GM23338 (cell line): ENCODE results near the gene COL25A1. TPM values are rescaled to one million over a fixed set of nuclear protein-coding genes. Genes with fewer than 3 reads are reported as not detected.

Source experiments
- ATAC-seq: fragments of 200-7000 bp; cut with Tn5 transposase; 3 replicates; pipeline ENCODE4 v1.9.1; 2020
- DNase-seq: peaks from one replicate; pipeline ENCODE4 v3.0.0-alpha.2; 2015; ENCODE audit warnings: low spot score
- H2AFZ ChIP-seq: fragments of 200-600 bp; sonication (generic); 2 replicates; pipeline ENCODE4 v1.8.0; 2016; ENCODE audit warnings: antibody characterized with exemption, mild to moderate bottlenecking, moderate library complexity
- H3F3A ChIP-seq: fragments of 200-600 bp; sonication (generic); replicated peaks from 2 replicates; pipeline ENCODE4 v1.8.0; 2017; ENCODE audit warnings: antibody characterized with exemption, mixed run types, low read depth
- H3K27ac ChIP-seq: fragments of 200-600 bp; sonication (generic); 2 replicates; pipeline ENCODE4 v1.6.1; 2016; ENCODE audit warnings: low read depth
- H3K27me3 ChIP-seq: fragments of 200-600 bp; sonication (generic); 2 replicates; pipeline ENCODE4 v1.8.0; 2016; ENCODE audit warnings: mild to moderate bottlenecking, mixed run types, moderate library complexity; ENCODE audit not compliant: insufficient read depth
- H3K36me3 ChIP-seq: fragments of 200-600 bp; sonication (generic); 2 replicates; pipeline ENCODE4 v1.8.0; 2016; ENCODE audit warnings: mild to moderate bottlenecking; ENCODE audit not compliant: insufficient read depth
- H3K4me1 ChIP-seq: fragments of 200-600 bp; sonication (generic); 2 replicates; pipeline ENCODE4 v1.8.0; 2016; ENCODE audit warnings: mild to moderate bottlenecking, moderate library complexity; ENCODE audit not compliant: insufficient read depth
- H3K4me2 ChIP-seq: fragments of 200-600 bp; sonication (generic); 2 replicates; pipeline ENCODE4 v1.7.1; 2017; ENCODE audit warnings: mixed run types
- H3K4me3 ChIP-seq: fragments of 200-600 bp; sonication (generic); 2 replicates; pipeline ENCODE4 v1.6.1; 2016; ENCODE audit warnings: mixed run types
- H3K79me2 ChIP-seq: fragments of 200-600 bp; sonication (generic); replicated peaks from 2 replicates; pipeline ENCODE4 v1.8.0; 2017; ENCODE audit warnings: mild to moderate bottlenecking; ENCODE audit not compliant: insufficient read depth
- H3K9me2 ChIP-seq: fragments of 200-600 bp; sonication (generic); 2 replicates; pipeline ENCODE4 v1.8.0; 2017; ENCODE audit not compliant: insufficient read depth
- H4K20me1 ChIP-seq: fragments of 200-600 bp; sonication (generic); replicated peaks from 2 replicates; pipeline ENCODE4 v1.8.0; 2017; ENCODE audit warnings: mild to moderate bottlenecking; ENCODE audit not compliant: insufficient read depth
- H3K27ac Mint-ChIP-seq: 2 replicates; pipeline ENCODE4 v1.8.0; 2020; ENCODE audit warnings: inconsistent platforms, mild to moderate bottlenecking, moderate library complexity, mixed read lengths
- H3K27me3 Mint-ChIP-seq: 3 replicates; pipeline ENCODE4 v1.8.0; 2022; ENCODE audit warnings: low read depth, mild to moderate bottlenecking, moderate library complexity, mixed read lengths, inconsistent platforms; ENCODE audit not compliant: insufficient read depth, poor library complexity
- H3K36me3 Mint-ChIP-seq: 3 replicates; pipeline ENCODE4 v1.8.0; 2021; ENCODE audit warnings: low read depth, mild to moderate bottlenecking, inconsistent platforms, moderate library complexity, mixed read lengths
- H3K4me1 Mint-ChIP-seq: 3 replicates; pipeline ENCODE4 v1.8.0; 2020; ENCODE audit warnings: mild to moderate bottlenecking, inconsistent platforms, mixed read lengths
- H3K4me3 Mint-ChIP-seq: 3 replicates; pipeline ENCODE4 v1.8.0; 2021; ENCODE audit warnings: moderate library complexity, mild to moderate bottlenecking, inconsistent platforms, mixed read lengths
- H3K9me3 Mint-ChIP-seq: 3 replicates; pipeline ENCODE4 v1.8.0; 2020; ENCODE audit warnings: moderate library complexity, mild to moderate bottlenecking, inconsistent platforms, mixed read lengths
- CREB1 ChIP-seq: fragments of 250-450 bp; sonication (Bioruptor Pico); IDR thresholded peaks from 2 replicates; pipeline ENCODE4 v1.5.0; 2020; ENCODE audit warnings: low read depth, mild to moderate bottlenecking, moderate library complexity
- CTCF ChIP-seq, 2 experiments: fragments of 200-600 bp in 1 of 2; sonication (generic) in 1 of 2; conservative IDR thresholded peaks; 2 replicates each; pipeline versions ENCODE4 v1.5.1 to v1.6.1; 2016 to 2017; ENCODE audit warnings: antibody characterized with exemption in 2 of 2, low read depth in 2 of 2, mild to moderate bottlenecking in 2 of 2, moderate library complexity in 1 of 2
- EZH2 ChIP-seq: fragments of 200-600 bp; sonication (generic); IDR thresholded peaks from one replicate; pipeline ENCODE4 v1.8.0; 2017; ENCODE audit warnings: antibody characterized with exemption, mild to moderate bottlenecking, low read depth; ENCODE audit not compliant: unreplicated experiment
- EZH2phosphoT487 ChIP-seq: fragments of 200-600 bp; sonication (generic); IDR thresholded peaks from one replicate; pipeline ENCODE4 v1.8.1; 2018; ENCODE audit warnings: antibody characterized with exemption; ENCODE audit not compliant: unreplicated experiment
- JUNB ChIP-seq: IDR thresholded peaks from one replicate; pipeline ENCODE4 v1.6.1; 2016; ENCODE audit warnings: antibody characterized with exemption; ENCODE audit not compliant: unreplicated experiment
- NANOG ChIP-seq: IDR thresholded peaks from 2 replicates; pipeline ENCODE4 v1.6.1; 2016; ENCODE audit warnings: antibody characterized with exemption, borderline replicate concordance
- POLR2AphosphoS5 ChIP-seq: IDR thresholded peaks from 2 replicates; pipeline ENCODE4 v1.6.1; 2016; ENCODE audit warnings: antibody characterized with exemption, low read depth
- STAT1 ChIP-seq: IDR thresholded peaks from one replicate; pipeline ENCODE4 v1.6.1; 2016; ENCODE audit warnings: antibody characterized with exemption; ENCODE audit not compliant: unreplicated experiment
- ZNF114 ChIP-seq: fragments of 250-450 bp; sonication (Bioruptor Pico); IDR thresholded peaks from 2 replicates; pipeline ENCODE4 v1.5.0; 2020; ENCODE audit warnings: mild to moderate bottlenecking, moderate library complexity
- ZNF331 ChIP-seq: fragments of 250-450 bp; sonication (Bioruptor Pico); IDR thresholded peaks from 2 replicates; pipeline ENCODE4 v1.5.0; 2020; ENCODE audit warnings: low read depth, mild to moderate bottlenecking, moderate library complexity
- polyA plus RNA-seq: library from polyadenylated mRNA; unstranded; fragments of >200 nt; fragmentation: Nextera tagmentation; extraction: Ambion mirVana; gene quantifications from 2 replicates; pipeline ENCODE4 v1.2.1, GENCODE V29; 2016
- total RNA-seq: library from RNA; depleted of rRNA; stranded (reverse); fragments of >200 nt; shearing (Covaris generic); gene quantifications from 2 replicates; pipeline ENCODE4 v1.2.3, GENCODE V29; 2014
- TF ChIP-seq, protein P1 (sequence below): IDR thresholded peaks from 2 replicates; pipeline ENCODE4 v1.6.1; 2016; ENCODE audit warnings: antibody characterized with exemption
- TF ChIP-seq, protein P2 (sequence below): IDR thresholded peaks from one replicate; pipeline ENCODE4 v1.6.1; 2018; ENCODE audit warnings: antibody characterized with exemption; ENCODE audit not compliant: unreplicated experiment
- TF ChIP-seq, protein P3 (sequence below): fragments of 250-450 bp; sonication (Bioruptor Pico); IDR thresholded peaks from 2 replicates; pipeline ENCODE4 v1.5.0; 2020; ENCODE audit warnings: mild to moderate bottlenecking, moderate library complexity

Gene COL25A1
- total and polyA plus RNA-seq, 2 experiments from 2014 or later, result 3.9 to 5.6 TPM

DNA sequence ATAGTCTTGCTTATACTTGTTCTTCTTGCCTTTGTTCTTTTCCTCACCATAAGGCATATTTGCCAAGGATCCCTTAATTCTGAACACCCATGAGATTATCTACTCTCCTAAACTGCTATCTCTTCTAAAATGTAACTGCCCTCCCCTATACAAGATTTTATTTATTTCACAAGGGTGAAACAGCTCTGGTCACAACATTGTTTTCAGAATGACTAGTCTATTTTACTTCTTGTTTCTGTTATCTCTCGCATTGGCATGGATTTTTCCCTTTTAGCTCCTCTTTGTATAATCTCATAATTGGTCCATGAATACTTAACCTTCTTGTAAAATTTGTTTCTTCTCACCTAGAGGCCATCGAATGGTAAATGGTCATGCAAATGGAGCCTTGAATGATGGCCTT is 17.2 kb upstream of the COL25A1 start:
- Mint-ChIP-seq H3K27me3 (peaks cover 4% of the 10 kb centered on the region), H3K36me3 (peaks cover 29% of the 10 kb centered on the region), H3K4me1 (no peaks in the 10 kb centered on the region), H3K9me3 (peaks cover 42% of the 10 kb centered on the region), H3K4me3 (no peak overlapping the region), H3K27ac (no peak overlapping the region)
- Histone ChIP-seq H3K36me3 (peaks cover 5% of the 10 kb centered on the region), H3K4me3 (no peak overlapping the region), H3K27ac (no peak overlapping the region), H3K4me2 (no peak overlapping the region), H3K4me1 (no peaks in the 10 kb centered on the region), H4K20me1 (no peaks in the 10 kb centered on the region), H3K9me2 (peaks cover 5% of the 10 kb centered on the region; the same call in 1 of the 2 replicates), H3K27me3 (no peaks in the 10 kb centered on the region), H3F3A (no peaks in the 10 kb centered on the region), H3K79me2 (no peaks in the 10 kb centered on the region), H2AFZ (no peak overlapping the region)
- DNase-seq (no peak), ATAC-seq (no peak)
- TF ChIP-seq POLR2AphosphoS5 (no peak), CTCF (conservative IDR thresholded peaks at IDR 0.05; ENCODE audit: low read depth in 2 of 2) (no peak), JUNB (no peak), ZNF331 (CRISPR knock-in tag) (no peak), EZH2phosphoT487 (no peak), CREB1 (no peak), EZH2 (no peak), ZNF114 (no peak), NANOG (no peak), STAT1 (no peak)
- TF ChIP-seq, protein P1, sequence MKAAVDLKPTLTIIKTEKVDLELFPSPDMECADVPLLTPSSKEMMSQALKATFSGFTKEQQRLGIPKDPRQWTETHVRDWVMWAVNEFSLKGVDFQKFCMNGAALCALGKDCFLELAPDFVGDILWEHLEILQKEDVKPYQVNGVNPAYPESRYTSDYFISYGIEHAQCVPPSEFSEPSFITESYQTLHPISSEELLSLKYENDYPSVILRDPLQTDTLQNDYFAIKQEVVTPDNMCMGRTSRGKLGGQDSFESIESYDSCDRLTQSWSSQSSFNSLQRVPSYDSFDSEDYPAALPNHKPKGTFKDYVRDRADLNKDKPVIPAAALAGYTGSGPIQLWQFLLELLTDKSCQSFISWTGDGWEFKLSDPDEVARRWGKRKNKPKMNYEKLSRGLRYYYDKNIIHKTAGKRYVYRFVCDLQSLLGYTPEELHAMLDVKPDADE, result no peak
- TF ChIP-seq, protein P2, sequence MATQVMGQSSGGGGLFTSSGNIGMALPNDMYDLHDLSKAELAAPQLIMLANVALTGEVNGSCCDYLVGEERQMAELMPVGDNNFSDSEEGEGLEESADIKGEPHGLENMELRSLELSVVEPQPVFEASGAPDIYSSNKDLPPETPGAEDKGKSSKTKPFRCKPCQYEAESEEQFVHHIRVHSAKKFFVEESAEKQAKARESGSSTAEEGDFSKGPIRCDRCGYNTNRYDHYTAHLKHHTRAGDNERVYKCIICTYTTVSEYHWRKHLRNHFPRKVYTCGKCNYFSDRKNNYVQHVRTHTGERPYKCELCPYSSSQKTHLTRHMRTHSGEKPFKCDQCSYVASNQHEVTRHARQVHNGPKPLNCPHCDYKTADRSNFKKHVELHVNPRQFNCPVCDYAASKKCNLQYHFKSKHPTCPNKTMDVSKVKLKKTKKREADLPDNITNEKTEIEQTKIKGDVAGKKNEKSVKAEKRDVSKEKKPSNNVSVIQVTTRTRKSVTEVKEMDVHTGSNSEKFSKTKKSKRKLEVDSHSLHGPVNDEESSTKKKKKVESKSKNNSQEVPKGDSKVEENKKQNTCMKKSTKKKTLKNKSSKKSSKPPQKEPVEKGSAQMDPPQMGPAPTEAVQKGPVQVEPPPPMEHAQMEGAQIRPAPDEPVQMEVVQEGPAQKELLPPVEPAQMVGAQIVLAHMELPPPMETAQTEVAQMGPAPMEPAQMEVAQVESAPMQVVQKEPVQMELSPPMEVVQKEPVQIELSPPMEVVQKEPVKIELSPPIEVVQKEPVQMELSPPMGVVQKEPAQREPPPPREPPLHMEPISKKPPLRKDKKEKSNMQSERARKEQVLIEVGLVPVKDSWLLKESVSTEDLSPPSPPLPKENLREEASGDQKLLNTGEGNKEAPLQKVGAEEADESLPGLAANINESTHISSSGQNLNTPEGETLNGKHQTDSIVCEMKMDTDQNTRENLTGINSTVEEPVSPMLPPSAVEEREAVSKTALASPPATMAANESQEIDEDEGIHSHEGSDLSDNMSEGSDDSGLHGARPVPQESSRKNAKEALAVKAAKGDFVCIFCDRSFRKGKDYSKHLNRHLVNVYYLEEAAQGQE, result no peak
- TF ChIP-seq, protein P3, sequence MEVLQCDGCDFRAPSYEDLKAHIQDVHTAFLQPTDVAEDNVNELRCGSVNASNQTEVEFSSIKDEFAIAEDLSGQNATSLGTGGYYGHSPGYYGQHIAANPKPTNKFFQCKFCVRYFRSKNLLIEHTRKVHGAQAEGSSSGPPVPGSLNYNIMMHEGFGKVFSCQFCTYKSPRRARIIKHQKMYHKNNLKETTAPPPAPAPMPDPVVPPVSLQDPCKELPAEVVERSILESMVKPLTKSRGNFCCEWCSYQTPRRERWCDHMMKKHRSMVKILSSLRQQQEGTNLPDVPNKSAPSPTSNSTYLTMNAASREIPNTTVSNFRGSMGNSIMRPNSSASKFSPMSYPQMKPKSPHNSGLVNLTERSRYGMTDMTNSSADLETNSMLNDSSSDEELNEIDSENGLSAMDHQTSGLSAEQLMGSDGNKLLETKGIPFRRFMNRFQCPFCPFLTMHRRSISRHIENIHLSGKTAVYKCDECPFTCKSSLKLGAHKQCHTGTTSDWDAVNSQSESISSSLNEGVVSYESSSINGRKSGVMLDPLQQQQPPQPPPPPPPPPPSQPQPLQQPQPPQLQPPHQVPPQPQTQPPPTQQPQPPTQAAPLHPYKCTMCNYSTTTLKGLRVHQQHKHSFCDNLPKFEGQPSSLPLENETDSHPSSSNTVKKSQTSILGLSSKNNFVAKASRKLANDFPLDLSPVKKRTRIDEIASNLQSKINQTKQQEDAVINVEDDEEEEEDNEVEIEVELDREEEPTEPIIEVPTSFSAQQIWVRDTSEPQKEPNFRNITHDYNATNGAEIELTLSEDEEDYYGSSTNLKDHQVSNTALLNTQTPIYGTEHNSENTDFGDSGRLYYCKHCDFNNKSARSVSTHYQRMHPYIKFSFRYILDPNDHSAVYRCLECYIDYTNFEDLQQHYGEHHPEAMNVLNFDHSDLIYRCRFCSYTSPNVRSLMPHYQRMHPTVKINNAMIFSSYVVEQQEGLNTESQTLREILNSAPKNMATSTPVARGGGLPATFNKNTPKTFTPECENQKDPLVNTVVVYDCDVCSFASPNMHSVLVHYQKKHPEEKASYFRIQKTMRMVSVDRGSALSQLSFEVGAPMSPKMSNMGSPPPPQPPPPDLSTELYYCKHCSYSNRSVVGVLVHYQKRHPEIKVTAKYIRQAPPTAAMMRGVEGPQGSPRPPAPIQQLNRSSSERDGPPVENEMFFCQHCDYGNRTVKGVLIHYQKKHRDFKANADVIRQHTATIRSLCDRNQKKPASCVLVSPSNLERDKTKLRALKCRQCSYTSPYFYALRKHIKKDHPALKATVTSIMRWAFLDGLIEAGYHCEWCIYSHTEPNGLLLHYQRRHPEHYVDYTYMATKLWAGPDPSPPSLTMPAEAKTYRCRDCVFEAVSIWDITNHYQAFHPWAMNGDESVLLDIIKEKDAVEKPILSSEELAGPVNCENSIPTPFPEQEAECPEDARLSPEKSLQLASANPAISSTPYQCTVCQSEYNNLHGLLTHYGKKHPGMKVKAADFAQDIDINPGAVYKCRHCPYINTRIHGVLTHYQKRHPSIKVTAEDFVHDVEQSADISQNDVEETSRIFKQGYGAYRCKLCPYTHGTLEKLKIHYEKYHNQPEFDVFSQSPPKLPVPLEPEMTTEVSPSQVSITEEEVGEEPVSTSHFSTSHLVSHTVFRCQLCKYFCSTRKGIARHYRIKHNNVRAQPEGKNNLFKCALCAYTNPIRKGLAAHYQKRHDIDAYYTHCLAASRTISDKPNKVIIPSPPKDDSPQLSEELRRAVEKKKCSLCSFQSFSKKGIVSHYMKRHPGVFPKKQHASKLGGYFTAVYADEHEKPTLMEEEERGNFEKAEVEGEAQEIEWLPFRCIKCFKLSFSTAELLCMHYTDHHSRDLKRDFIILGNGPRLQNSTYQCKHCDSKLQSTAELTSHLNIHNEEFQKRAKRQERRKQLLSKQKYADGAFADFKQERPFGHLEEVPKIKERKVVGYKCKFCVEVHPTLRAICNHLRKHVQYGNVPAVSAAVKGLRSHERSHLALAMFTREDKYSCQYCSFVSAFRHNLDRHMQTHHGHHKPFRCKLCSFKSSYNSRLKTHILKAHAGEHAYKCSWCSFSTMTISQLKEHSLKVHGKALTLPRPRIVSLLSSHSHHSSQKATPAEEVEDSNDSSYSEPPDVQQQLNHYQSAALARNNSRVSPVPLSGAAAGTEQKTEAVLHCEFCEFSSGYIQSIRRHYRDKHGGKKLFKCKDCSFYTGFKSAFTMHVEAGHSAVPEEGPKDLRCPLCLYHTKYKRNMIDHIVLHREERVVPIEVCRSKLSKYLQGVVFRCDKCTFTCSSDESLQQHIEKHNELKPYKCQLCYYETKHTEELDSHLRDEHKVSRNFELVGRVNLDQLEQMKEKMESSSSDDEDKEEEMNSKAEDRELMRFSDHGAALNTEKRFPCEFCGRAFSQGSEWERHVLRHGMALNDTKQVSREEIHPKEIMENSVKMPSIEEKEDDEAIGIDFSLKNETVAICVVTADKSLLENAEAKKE (CRISPR knock-in tag), result no peak
